ENCODE data around the gene CFTR.
"Not testable (repeated sequence)": the region's sequence is repeated elsewhere in the genome, so short reads cannot be mapped to it uniquely, and the experiment has no call there.

Gene CFTR

GRCh38 chr7:117479225-117480054 lies at the start of gene CFTR:
Gene CFTR (plus strand): TSS chr7:117480025. CDS start chr7:117480095, 70 bp downstream.
- no peak for DNase-seq

- no peak for DNase-seq
Observed at GRCh38 chr7:117435475-117436043, 44.3 kb upstream of the CFTR start.

GRCh38 chr7:117444646-117445045 lies 35.2 kb upstream of the CFTR start:
- DNase-seq, result no peak

DNA sequence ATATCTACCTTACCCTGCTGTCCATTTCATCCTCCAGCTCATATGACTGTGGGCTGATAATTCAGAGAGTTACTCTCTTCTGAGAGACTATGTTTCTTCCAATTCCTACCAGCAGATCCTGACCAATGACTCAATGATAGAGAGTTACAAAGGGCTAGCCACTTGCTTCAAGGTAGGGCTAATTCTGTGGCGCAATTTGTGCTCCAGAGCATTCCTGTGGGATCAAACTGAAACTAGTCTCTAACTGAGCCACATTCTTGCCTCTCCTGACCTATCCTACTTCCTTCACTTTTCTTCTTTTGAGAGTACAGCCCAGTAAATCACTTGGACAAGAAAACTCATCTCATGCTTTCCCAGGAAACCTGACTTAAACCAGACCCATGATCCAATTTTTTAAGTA lies 34.6 kb upstream of the CFTR start:
- no peak for DNase-seq

- DNase-seq, result no peak
Observed at GRCh38 chr7:117446220-117446815, 33.5 kb upstream of the CFTR start.

GRCh38 chr7:117448655-117449054 lies 31.2 kb upstream of the CFTR start:
- DNase-seq, result no peak

DNA sequence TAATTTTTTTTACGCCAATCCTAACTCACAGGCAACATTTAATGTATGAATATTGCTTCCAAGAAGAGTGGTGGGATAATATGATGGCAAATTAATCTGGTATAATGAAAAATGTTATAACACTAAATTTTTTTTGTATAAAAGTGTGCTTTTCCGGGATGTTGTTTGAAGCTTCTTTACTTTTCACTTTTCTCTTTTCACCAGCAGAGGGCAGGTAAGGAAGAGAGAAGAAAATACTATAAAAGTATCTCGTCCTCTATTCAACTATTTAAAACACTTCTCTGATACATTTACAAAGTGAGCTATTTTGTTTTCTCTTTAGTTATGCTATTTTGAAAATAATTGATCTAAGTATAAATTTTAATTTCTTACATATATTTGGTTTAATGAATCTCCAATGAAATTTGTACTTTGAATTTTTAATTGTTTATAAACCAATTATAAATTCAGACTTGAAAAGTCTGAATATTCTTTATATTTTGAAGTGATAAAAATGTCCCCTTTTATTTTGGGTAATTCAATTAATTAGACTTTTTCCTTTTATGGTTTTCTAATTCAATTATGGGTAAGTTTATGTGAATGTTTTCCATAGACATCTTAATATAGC lies 20.7 kb upstream of the CFTR start:
- no peak for DNase-seq

- no peak for DNase-seq
Observed at GRCh38 chr7:117459735-117460134, 20.1 kb upstream of the CFTR start.

GRCh38 chr7:117460815-117461214 lies 19.0 kb upstream of the CFTR start:
- not testable (repeated sequence) for DNase-seq

DNA sequence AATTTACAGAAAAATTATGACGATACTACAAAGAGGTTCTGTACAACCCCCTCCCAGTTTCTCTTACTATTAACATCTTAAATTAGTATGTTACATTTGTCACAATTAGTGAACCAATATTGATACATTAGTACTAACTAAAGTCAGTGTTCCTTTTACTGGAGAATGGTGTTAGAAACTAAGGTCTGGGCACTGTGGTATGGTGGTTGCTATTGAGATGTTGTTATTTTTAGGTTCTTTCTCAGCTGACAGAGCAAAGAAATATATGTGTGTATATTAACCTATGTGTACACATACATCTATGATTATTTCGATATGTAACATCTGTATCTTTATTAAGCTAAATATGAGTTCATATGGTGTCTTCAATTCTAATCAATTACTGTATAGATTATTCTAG lies 11.7 kb upstream of the CFTR start:
- no peak for DNase-seq

DNA sequence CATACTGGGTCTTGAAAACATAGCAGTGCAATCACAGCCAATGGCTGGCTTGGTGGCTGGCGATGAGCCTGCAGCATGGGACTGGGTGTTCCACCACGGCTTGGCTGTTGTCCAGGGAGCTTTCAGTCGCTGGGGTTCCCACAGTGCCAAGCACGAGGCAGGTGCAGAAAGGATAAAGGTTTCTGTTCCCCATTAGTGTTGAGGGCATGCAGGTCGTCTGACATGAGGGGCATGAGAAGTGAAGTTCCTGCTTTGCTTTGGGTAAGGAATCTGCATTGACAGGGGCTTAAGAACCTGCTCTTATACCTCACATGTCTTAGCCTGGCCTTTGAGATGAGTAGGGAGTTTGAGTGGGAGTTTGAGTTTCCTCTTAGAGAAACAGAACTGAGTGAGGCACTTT lies 9.0 kb upstream of the CFTR start:
- no peak for DNase-seq

DNA sequence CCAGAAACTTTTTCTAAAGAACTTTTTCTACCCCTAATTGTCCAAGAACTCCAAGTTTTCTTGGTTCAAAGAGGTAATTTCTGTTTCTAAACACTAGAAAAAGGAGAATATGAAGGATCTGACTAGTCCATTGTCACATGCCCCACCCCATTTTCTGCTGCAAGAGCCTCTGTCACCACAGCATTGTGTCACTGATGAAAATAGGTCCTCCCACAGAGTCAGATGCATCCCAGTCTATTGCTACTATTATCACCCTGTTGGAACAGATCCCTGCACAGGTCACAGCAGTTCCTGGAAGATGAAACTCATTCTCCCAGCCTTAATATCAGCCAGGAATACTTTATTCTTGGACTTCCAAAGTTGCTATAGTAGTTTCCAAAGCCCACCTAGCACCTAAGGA lies 7.5 kb upstream of the CFTR start:
- DNase-seq, result no peak

GRCh38 chr7:117476557-117477215 lies 3.1 kb upstream of the CFTR start:
- DNase-seq, result no peak

DNA sequence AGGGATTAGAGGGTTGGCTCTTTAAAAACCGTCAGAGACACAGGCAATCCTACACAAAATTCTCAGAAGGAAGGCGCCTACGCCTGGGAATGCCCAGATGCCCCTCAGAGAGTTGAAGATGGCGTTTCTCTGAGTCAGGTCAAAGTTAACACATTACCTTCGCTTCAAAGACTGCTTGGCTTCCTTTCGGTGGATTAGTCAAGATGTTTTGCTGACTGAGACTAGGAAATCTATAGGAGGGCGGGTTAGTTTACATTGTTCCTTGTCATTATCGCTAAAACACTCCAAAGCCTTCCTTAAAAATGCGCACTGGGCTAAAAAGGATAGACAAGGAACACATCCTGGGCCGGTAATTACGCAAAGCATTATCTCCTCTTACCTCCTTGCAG lies 995 bp upstream of the CFTR start:
- no peak for DNase-seq

- DNase-seq, result no peak
Observed at GRCh38 chr7:117480055-117480362, 184 bp downstream of the CFTR start.

DNA sequence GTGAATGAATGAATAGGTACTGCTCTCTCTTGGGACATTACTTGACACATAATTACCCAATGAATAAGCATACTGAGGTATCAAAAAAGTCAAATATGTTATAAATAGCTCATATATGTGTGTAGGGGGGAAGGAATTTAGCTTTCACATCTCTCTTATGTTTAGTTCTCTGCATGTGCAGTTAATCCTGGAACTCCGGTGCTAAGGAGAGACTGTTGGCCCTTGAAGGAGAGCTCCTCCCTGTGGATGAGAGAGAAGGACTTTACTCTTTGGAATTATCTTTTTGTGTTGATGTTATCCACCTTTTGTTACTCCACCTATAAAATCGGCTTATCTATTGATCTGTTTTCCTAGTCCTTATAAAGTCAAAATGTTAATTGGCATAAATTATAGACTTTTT lies 1.2 kb downstream of the CFTR start:
- DNase-seq, result no peak

DNA sequence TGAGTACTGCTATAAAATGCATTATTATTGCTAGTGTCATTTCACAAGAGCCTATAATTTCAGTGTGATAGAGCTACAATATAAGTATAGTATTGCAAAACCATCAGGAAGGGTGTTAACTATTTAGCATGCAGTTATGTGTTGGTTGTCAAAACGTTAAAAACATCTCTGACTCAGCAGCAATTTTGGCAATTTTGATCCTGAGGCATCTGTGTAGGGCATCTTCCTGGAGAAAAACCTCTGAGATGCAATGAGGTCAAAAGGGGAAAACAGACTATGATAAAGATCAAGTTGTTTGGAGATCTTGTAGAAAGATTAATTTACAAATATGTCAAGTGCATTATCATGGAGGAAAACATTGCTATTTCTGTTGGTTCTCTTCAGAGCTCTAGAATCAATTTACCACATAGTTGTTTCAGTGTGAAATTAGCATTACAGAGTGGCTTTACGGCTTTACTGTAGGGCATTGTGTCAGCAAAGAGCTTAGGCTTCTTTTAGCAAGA lies 5.3 kb downstream of the CFTR start:
- DNase-seq, result no peak

- DNase-seq, result no peak
Observed at GRCh38 chr7:117489016-117489415, 9.2 kb downstream of the CFTR start.

DNA sequence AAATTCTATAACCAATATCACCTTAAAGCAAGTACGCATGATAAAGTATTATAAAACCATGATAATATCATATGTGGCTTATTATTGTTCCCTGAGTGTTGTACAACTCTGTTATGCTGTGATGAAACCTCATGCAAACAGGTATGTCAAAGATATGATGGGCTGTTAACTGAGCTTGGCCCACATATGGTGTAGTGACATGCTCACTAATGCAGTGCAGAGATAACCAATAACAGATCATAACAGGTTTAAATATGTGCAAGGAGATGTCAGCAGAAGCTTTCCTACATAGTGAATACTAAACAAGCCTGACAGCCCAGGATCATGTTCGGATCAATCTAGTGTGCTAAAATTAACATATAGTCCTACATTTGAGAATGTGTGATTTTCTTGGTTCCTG lies 9.6 kb downstream of the CFTR start:
- DNase-seq, result no peak

- DNase-seq, result no peak
Observed at GRCh38 chr7:117489911-117490310, 10.1 kb downstream of the CFTR start.

GRCh38 chr7:117492649-117493048 lies 12.8 kb downstream of the CFTR start:
- peak; percentile 3 for DNase-seq

- no peak for DNase-seq
Observed at GRCh38 chr7:117493460-117493859, 13.6 kb downstream of the CFTR start.

GRCh38 chr7:117495308-117495707 lies 15.5 kb downstream of the CFTR start:
- DNase-seq, result peak; percentile 54
